ENCODE data around the gene TEX26. TPM values are rescaled to one million over a fixed set of nuclear protein-coding genes. Genes with fewer than 3 reads are reported as not detected.

TEX26 gene
- total and polyA plus RNA-seq, 4 donors, result 0.08 to 0.31 TPM; not detected in 2

GRCh38 chr13:30900952-30901749 is 31.3 kb upstream of the TEX26 start:
- Histone ChIP-seq H3K27ac (ENCODE audit: low read depth in 1 of 2, low read length in 2 of 2) (no peak overlapping the region), H3K36me3 (ENCODE audit: control insufficient read depth in 4 of 4, insufficient read depth in 3 of 4, low read depth in 1 of 4, low read length in 3 of 4) (no peaks in the 10 kb centered on the region), H3K27me3 (ENCODE audit: control insufficient read depth in 4 of 4, insufficient read depth in 4 of 4, low read length in 3 of 4) (peaks cover 0 to 13% (median 2%) of the 10 kb centered on the region in 4 donors), H3K4me3 (ENCODE audit: low read depth in 1 of 3, low read length in 3 of 3) (no peak overlapping the region), H3K9me3 (ENCODE audit: control insufficient read depth in 4 of 4, low read length in 3 of 4) (no peaks in the 10 kb centered on the region), H3K9ac (ENCODE audit: low read depth in 1 of 2, low read length in 2 of 2) (no peak overlapping the region), H3K4me1 (ENCODE audit: control insufficient read depth in 4 of 4, insufficient read depth in 4 of 4, low read length in 3 of 4) (peaks cover 0 to under 1% (median under 1%) of the 10 kb centered on the region in 4 donors)
- DNase-seq (ENCODE audit: low spot score), result no peak
- TF ChIP-seq ZBTB33 (IDR thresholded peaks at IDR 0.05) (no peak), JUND (IDR thresholded peaks at IDR 0.05) (no peak), SP1 (IDR thresholded peaks at IDR 0.05) (no peak), RAD21 (IDR thresholded peaks at IDR 0.05) (no peak), GABPA (IDR thresholded peaks at IDR 0.05 in 1 of 2, conservative IDR thresholded peaks at IDR 0.05 in 1 of 2) (no peak), TAF1 (conservative IDR thresholded peaks at IDR 0.05) (no peak), EGR1 (IDR thresholded peaks at IDR 0.05; ENCODE audit: low read depth in 2 of 2) (no peak), CTCF (IDR thresholded peaks at IDR 0.05; ENCODE audit: low read depth, low read length, missing input control) (no peak), REST (IDR thresholded peaks at IDR 0.05) (no peak), YY1 (IDR thresholded peaks at IDR 0.05) (no peak)
- WGBS, result 79% methylated on average over 5 of the region's 5 CpGs

GRCh38 chr13:30904043-30904442 is 28.4 kb upstream of the TEX26 start:
- H3K4me3 ChIP-seq (ENCODE audit: low read depth in 1 of 3, low read length in 3 of 3), result no peak overlapping the region
- no peaks in the 10 kb centered on the region for H3K9me3 ChIP-seq (ENCODE audit: control insufficient read depth in 4 of 4, low read length in 3 of 4)
- no peak overlapping the region for H3K9ac ChIP-seq (ENCODE audit: low read depth in 1 of 2, low read length in 2 of 2)
- H3K36me3 ChIP-seq (ENCODE audit: control insufficient read depth in 4 of 4, insufficient read depth in 3 of 4, low read depth in 1 of 4, low read length in 3 of 4), result no peaks in the 10 kb centered on the region
- peaks cover 0 to 7% (median 4%) of the 10 kb centered on the region in 4 donors for H3K4me1 ChIP-seq (ENCODE audit: control insufficient read depth in 4 of 4, insufficient read depth in 4 of 4, low read length in 3 of 4)
- H3K27ac ChIP-seq (ENCODE audit: low read depth in 1 of 2, low read length in 2 of 2), result no peak overlapping the region
- H3K27me3 ChIP-seq (ENCODE audit: control insufficient read depth in 4 of 4, insufficient read depth in 4 of 4, low read length in 3 of 4), result peaks cover 0 to 13% (median 3%) of the 10 kb centered on the region in 4 donors
- 90% methylated on average over 1 of the region's 1 CpG for WGBS
- TF ChIP-seq YY1 (IDR thresholded peaks at IDR 0.05) (no peak), HNF4G (IDR thresholded peaks at IDR 0.05) (no peak), RXRA (IDR thresholded peaks at IDR 0.05) (no peak), GABPA (IDR thresholded peaks at IDR 0.05 in 1 of 2, conservative IDR thresholded peaks at IDR 0.05 in 1 of 2) (no peak), MAX (IDR thresholded peaks at IDR 0.05) (no peak), REST (IDR thresholded peaks at IDR 0.05) (no peak), EGR1 (IDR thresholded peaks at IDR 0.05; ENCODE audit: low read depth in 2 of 2) (no peak), SP1 (IDR thresholded peaks at IDR 0.05) (no peak), TAF1 (conservative IDR thresholded peaks at IDR 0.05) (no peak), RAD21 (IDR thresholded peaks at IDR 0.05) (no peak)
- DNase-seq (ENCODE audit: low spot score), result no peak

All from liver (tissue), 9 donors.